Stimulated activated CD8-positive, alpha-beta memory T cell treated with anti-CD3 and anti-CD28 coated beads, Interleukin-12 subunit alpha, Interleukin-12 subunit beta, amount 100 ng/mL, for 1 hour (primary cell): Measurements from ENCODE around the gene IL1R2.

ENCODE experiments used
- DNase-seq: peaks from one replicate; pipeline ENCODE4 v3.0.0-alpha.2; 2020; ENCODE audit warnings: low read depth

IL1R2 gene

DNA sequence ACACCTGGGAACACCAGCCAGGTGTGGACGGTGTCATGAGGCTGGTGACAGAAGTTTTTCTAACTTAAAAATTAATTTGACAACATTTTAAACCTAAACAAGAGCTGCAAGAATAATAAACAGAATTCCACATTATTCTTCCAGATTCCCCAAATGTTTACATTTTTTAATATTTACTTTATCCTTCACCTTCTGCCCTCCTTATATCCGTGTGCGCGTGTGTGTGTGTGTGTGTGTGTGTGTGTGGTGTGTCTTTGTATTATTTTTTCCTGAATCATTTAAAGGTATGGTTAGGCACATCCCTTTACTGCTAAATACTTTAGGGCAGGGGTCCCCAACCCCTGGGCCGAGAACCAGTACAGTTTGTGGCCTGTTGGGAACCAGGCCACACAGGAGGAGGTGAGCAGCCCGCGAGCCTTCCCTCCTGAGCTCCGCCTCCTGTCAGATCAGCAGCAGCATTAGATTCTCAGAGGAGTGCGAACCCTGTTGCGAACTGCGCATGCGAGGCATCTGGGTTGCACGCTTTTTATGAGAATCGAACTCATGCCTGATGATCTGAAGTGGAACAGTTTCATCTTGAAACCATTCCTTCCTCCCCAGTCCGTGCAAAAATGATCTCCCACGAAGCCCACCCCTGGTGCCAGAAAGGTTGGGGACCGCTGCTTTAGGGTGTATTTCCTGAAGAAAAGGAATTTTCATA lies 16.4 kb upstream of the IL1R2 start:
- no peak for DNase-seq

GRCh38 chr2:101976891-101977290 lies 14.9 kb upstream of the IL1R2 start:
- no peak for DNase-seq

GRCh38 chr2:101980368-101980767 lies 11.4 kb upstream of the IL1R2 start:
- DNase-seq = no peak

GRCh38 chr2:101981066-101981465 lies 10.7 kb upstream of the IL1R2 start:
- no peak for DNase-seq

- no peak for DNase-seq
Observed at GRCh38 chr2:101981504-101981903, 10.3 kb upstream of the IL1R2 start.

- DNase-seq = no peak
Observed at GRCh38 chr2:101982495-101983029, 9.2 kb upstream of the IL1R2 start.

DNA sequence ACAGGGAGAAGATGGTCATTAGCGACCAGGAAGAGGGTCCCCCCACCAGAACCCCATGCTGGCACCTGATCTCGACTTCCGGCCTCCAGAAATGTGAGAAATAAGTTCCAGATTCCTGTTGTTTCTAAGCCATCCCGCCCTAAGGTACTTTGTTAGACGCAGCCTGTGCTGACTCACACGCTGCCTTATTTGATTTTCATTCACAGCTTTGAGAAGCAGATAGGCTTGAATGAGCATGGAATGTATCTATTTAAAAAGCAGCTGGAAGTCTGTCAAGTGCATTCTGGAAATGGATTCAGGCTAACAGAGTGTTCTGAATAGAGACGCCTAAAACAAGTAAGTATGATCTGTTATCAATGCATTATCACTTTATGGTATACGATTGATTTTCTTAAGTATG lies 8.3 kb upstream of the IL1R2 start:
- no peak for DNase-seq

- DNase-seq = no peak
Observed at GRCh38 chr2:101983928-101984327, 7.8 kb upstream of the IL1R2 start.

- no peak for DNase-seq
Observed at GRCh38 chr2:101984656-101985055, 7.1 kb upstream of the IL1R2 start.

- DNase-seq = no peak
Observed at GRCh38 chr2:101985101-101985792, 6.5 kb upstream of the IL1R2 start.

GRCh38 chr2:101985793-101986164 lies 6.0 kb upstream of the IL1R2 start:
- no peak for DNase-seq

DNA sequence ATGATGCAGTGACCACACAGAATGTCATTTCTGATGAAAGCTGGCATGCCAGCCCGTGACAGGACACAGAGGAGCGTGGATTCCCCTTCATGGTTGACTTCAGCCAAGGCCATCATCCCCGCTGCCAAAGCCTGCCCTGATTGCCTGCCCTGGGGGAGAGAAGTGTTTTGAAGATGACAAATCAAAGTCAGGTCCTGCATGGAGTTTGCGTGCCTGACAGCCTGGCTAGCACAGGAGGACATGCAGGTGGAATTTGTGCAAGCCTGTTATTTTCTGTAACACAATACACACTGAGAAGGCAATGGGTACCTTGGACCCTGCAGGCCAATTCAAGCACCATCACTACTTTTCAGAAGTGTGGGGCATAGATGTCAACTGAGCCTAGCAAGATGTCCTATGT lies 5.4 kb upstream of the IL1R2 start:
- DNase-seq = no peak

GRCh38 chr2:101986804-101987740 lies 4.7 kb upstream of the IL1R2 start:
- no peak for DNase-seq

GRCh38 chr2:101987832-101988231 lies 3.9 kb upstream of the IL1R2 start:
- DNase-seq = no peak

GRCh38 chr2:101988541-101988940 lies 3.2 kb upstream of the IL1R2 start:
- no peak for DNase-seq

DNA sequence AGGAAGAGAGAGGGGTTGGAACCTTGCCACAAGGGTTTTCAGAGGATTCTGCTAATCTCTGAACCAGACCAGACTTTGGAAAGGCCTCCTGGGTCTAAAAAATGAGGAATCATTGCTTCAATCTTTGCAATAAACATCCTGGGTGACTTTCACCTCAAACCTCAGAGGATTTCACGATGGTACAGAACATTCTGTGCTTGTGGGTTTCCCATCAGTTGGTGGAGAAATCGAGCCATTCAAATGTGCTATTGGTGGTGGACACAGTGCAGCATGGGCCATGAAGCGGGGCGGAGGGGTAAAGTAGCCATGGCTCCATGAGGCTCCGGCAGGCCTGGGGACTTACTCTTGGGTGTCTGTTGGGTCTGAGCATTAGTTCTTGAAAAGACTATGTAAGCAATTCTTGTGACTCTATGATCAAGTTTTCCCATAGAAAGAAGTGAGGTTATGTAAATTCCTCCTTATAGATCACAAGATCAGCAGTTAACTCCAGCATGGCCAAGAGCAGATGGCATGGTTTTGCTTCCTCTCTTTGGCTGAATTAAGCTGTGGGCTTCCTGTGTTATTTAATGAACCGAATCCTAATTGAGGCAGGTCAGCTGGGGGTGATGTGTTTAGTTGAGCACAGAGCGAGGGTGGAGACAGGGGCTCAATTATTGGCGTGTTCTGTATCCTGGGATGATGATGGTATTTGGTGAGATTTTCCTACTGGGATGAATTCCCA lies 1.9 kb upstream of the IL1R2 start:
- no peak for DNase-seq

GRCh38 chr2:101993772-101994171 lies 2.0 kb downstream of the IL1R2 start:
- DNase-seq = no peak

- no peak for DNase-seq
Observed at GRCh38 chr2:101995019-101995418, 3.3 kb downstream of the IL1R2 start.

GRCh38 chr2:101995804-101996203 lies 4.0 kb downstream of the IL1R2 start:
- DNase-seq = no peak

DNA sequence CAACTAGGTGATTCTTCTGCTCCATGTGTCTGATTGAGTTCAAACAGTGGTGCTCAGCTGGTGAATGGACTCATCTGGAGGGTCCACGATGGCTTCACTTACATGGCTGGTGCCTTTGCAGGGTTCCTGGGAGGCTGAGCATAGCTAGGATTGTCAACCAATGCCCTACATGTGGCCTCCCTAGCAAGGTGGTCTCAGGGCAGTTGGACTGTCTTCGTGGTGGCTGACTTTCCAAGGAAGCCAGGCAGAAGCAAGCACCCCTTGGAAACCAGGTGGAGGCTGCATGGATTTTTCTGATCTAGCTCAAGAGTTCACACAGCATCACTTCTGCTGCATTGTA lies 6.8 kb downstream of the IL1R2 start:
- no peak for DNase-seq

- DNase-seq = no peak
Observed at GRCh38 chr2:101998896-101999789, 7.4 kb downstream of the IL1R2 start.
